ENCODE results near the gene METTL14. TPM values are rescaled to one million over a fixed set of nuclear protein-coding genes. Genes with fewer than 3 reads are reported as not detected.
"Not testable (repeated sequence)": the region's sequence is repeated elsewhere in the genome, so short reads cannot be mapped to it uniquely, and the experiment has no call there.

METTL14 gene
- total RNA-seq = 28.1 TPM
- long read RNA-seq, full-length matches to known transcripts = 7 of 8 reads
- long read RNA-seq, partial matches to known transcripts = 1 of 8 reads
- long read RNA-seq, other reads (novel, unspliced or antisense) = 0 of 8 reads

DNA sequence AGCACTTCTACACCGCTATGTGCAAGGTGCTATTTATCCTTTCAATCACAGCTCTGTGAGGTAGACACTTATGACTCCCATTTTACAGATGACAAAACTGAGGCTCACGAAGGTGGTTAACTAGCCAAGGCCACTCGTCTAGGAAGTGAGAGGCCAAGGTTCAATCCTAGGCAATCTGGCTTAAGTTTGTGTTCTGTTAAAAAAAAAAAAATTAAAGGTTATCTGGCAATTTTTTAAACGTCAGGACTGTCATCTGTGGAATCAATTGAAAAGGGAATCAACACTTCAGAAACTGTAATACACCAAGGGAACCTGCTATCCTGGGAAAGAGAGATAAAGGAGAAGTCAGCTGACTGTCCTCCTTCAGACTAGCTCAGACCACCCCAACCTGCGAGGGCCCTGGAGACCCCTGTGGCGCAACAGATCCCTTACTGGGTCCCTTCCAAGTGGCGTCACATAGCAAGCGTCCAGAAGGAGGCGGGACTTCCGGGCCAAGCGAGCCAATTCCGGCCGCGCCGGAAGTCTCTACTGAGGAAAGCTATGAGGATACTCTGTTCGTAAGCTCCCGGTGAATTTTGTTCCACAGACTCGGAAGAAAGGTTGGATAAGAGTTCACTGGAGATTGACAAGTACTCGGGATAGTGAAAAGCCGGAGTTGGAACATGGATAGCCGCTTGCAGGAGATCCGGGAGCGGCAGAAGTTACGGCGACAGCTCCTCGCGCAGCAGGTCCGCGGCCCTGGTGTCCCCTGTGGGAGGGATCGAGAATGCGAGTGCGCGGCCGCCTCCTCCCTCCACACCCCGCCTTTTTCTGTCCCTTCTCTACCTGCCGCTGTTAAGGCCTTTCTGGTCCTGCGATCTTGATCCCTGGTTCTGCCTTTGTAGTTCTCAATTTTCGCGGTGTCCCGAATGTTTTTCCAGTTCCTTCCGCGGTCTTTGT is at the start of gene METTL14:
TSS of gene METTL14 (plus strand) at position 520 of the 939 bp plus-strand sequence. CDS start at position 663, 143 bp downstream.
- peak; percentile 43 for TF ChIP-seq CTCF (IDR thresholded peaks at IDR 0.05; ENCODE audit: borderline replicate concordance)

DNA sequence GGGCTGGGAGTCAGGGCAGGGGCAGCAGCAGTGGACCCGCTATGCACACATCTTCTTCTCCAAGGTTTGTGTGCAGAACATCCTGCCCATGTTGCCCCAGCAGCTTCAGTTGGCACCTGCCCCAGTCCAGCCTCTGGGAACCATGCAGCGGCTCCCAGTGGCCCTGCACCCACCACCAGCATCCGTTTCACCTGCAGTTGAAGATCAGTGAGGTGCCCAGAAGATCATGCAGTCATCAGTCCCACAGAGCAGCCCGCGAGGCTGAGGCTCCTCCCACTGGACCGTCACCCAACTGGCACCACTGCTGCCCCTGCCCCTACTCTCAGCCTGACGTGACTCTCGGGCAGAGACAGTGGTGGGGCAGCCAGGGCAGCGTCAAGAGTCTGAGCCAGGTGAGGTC is 49.1 kb upstream of the METTL14 start:
- H3K36me3 ChIP-seq = peaks cover 17% of the 10 kb centered on the region
- DNase-seq; H3K4me1 ChIP-seq; H3K27me3 ChIP-seq (ENCODE audit: low read depth); H3K27ac ChIP-seq (replicated peaks); H3K4me3 ChIP-seq; intact Hi-C loops (cut with micrococcal nuclease); H3K9me3 ChIP-seq (replicated peaks): not testable (repeated sequence)

More for the DNA sequence above, at the start of gene METTL14:
- H3K27ac ChIP-seq (replicated peaks) = peak within 1 kb of the TSS; percentile 95
- intact Hi-C loops (cut with micrococcal nuclease) = no loop called here
- peaks cover 26% of the 10 kb centered on the region for H3K36me3 ChIP-seq
- H3K27me3 ChIP-seq (ENCODE audit: low read depth) = no peaks in the 10 kb centered on the region
- DNase-seq = peak; percentile 93
- no peaks in the 10 kb centered on the region for H3K9me3 ChIP-seq (replicated peaks)
- peaks cover 31% of the 10 kb centered on the region for H3K4me1 ChIP-seq
- peak within 1 kb of the TSS; percentile 80 for H3K4me3 ChIP-seq

GRCh38 chr4:118664665-118665064 is 20.5 kb upstream of the METTL14 start:
- H3K27me3 ChIP-seq (ENCODE audit: low read depth); H3K9me3 ChIP-seq (replicated peaks); H3K4me1 ChIP-seq; intact Hi-C loops (cut with micrococcal nuclease); H3K4me3 ChIP-seq; DNase-seq; H3K27ac ChIP-seq (replicated peaks); H3K36me3 ChIP-seq: not testable (repeated sequence)
- TF ChIP-seq CTCF (IDR thresholded peaks at IDR 0.05; ENCODE audit: borderline replicate concordance) = peak; percentile 47

DNA sequence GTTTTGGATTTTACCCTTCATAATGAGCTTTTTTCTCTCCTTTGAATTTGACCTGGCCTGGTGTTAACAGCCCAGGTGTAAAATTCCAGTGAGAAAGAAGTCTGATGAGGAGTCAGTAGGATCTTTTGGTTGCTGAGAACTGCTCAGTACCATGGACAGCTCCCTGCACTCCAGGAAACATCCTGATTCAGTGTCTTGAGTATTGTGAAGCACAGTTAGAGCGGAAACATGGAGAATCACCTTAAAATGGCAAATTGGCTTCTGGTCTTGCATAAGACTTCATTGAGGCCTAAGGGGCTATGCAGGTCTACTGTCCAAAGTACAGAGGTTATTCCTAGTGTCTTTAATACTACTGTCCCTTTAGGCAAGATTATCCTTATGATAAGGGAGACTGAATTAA is 16.0 kb upstream of the METTL14 start:
- H3K27me3 ChIP-seq (ENCODE audit: low read depth); H3K9me3 ChIP-seq (replicated peaks); H3K27ac ChIP-seq (replicated peaks); H3K36me3 ChIP-seq; H3K4me3 ChIP-seq; H3K4me1 ChIP-seq; intact Hi-C loops (cut with micrococcal nuclease): not testable (repeated sequence)
- peak; percentile 26 for DNase-seq

- H3K36me3 ChIP-seq; H3K9me3 ChIP-seq (replicated peaks); intact Hi-C loops (cut with micrococcal nuclease); DNase-seq; H3K4me1 ChIP-seq; H3K27me3 ChIP-seq (ENCODE audit: low read depth); H3K4me3 ChIP-seq; H3K27ac ChIP-seq (replicated peaks): not testable (repeated sequence)
These were observed 14.2 kb upstream of the METTL14 start for GRCh38 chr4:118670968-118671367.

DNA sequence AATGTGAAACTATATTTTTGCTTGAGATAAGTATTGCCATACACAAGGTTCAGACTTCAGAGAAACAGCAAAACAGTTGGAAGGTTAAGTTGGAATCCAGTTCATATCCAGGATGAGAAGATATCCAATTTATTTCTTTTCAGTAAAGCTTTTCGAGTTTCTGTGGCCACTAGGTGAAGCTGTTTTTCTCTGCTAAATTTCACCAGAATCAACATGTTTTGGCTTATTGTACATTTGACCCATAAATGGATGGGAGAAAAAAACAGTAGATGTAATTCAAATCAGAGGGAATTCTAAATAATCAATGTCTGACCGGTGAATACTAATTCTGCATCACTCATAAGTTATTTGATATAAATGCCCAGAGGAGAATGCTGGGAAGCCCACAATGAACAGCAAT is 9.1 kb upstream of the METTL14 start:
- Histone ChIP-seq H3K4me1 (no peaks in the 10 kb centered on the region), H3K9me3 (replicated peaks) (no peaks in the 10 kb centered on the region)
- intact Hi-C loops (cut with micrococcal nuclease) = no loop called here

More for the DNA sequence above, 9.1 kb upstream of the METTL14 start:
- DNase-seq = no peak
- H3K4me3 ChIP-seq = no peak overlapping the region
- no peak for TF ChIP-seq CTCF (IDR thresholded peaks at IDR 0.05; ENCODE audit: borderline replicate concordance)
- H3K27ac ChIP-seq (replicated peaks) = no peak overlapping the region
- H3K27me3 ChIP-seq (ENCODE audit: low read depth) = no peaks in the 10 kb centered on the region
- no peaks in the 10 kb centered on the region for H3K36me3 ChIP-seq
